SK-N-SH (cell line): Measurements from ENCODE around the gene CASQ1. TPM values are rescaled to one million over a fixed set of nuclear protein-coding genes. Genes with fewer than 3 reads are reported as not detected.

Experiments used
- CTCF ChIA-PET: fragments of 300-600, 350-600 bp; formaldehyde crosslinking; extraction: SDS; loops from one replicate; lab custom pipeline; 2021; lab: Yijun Ruan, JAX
- POLR2A ChIA-PET: fragments of 350-600 bp; sonication (Branson Sonifier 250); formaldehyde crosslinking; extraction: SDS; loops from one replicate; lab custom pipeline; 2020; ENCODE audit warnings: antibody characterized with exemption, inconsistent platforms; lab: Yijun Ruan, JAX
- DNase-seq: peaks from one replicate; pipeline ENCODE4 v3.0.0; 2012
- H2AFZ ChIP-seq: fragments of 200-600 bp; sonication (generic); 2 replicates; pipeline ENCODE4 v1.8.1; 2016; ENCODE audit warnings: antibody characterized with exemption, mild to moderate bottlenecking, low read depth
- H3F3A ChIP-seq: fragments of 200-600 bp; sonication (generic); replicated peaks from 2 replicates; pipeline ENCODE3; 2016; ENCODE audit warnings: antibody characterized with exemption, mild to moderate bottlenecking; ENCODE audit not compliant: insufficient read depth
- H3K27ac ChIP-seq, 2 experiments: fragments of 200-500 bp in 1 of 2; fragments of 200-600 bp in 1 of 2; sonication (Bioruptor generic) in 1 of 2; sonication (generic), shearing (Covaris generic) in 1 of 2; 2 replicates each; pipeline versions ENCODE4 v1.5.1 to v1.6.1; 2014 to 2016; ENCODE audit warnings: low read depth in 2 of 2, inconsistent platforms in 1 of 2, low read length in 1 of 2, mild to moderate bottlenecking in 1 of 2, mixed read lengths in 1 of 2
- H3K27me3 ChIP-seq: fragments of 200-600 bp; sonication (generic), shearing (Covaris generic); 2 replicates; pipeline ENCODE4 v1.6.1; 2016; ENCODE audit warnings: mixed run types; ENCODE audit not compliant: insufficient read depth
- H3K36me3 ChIP-seq, 2 experiments: fragments of 200-500 bp in 1 of 2; fragments of 200-600 bp in 1 of 2; sonication (Bioruptor generic) in 1 of 2; sonication (generic) in 1 of 2; replicated peaks in 1 of 2; 2 replicates each; pipeline versions ENCODE3 to v1.5.1; 2014 to 2016; ENCODE audit warnings: low read length in 1 of 2, mild to moderate bottlenecking in 1 of 2; ENCODE audit not compliant: insufficient read depth in 2 of 2, control insufficient read depth in 1 of 2
- H3K4me1 ChIP-seq, 2 experiments: fragments of 200-500 bp in 1 of 2; fragments of 200-600 bp in 1 of 2; sonication (Bioruptor generic) in 1 of 2; sonication (generic), shearing (Covaris generic) in 1 of 2; 2 replicates each; pipeline versions ENCODE4 v1.5.1 to v1.6.1; 2014 to 2016; ENCODE audit warnings: low read depth in 1 of 2, low read length in 1 of 2, mixed run types in 1 of 2; ENCODE audit not compliant: insufficient read depth in 2 of 2, control insufficient read depth in 1 of 2
- H3K4me2 ChIP-seq: fragments of 200-600 bp; sonication (generic), shearing (Covaris generic); 2 replicates; pipeline ENCODE4 v1.6.1; 2017; ENCODE audit warnings: mixed run types
- H3K4me3 ChIP-seq, 2 experiments: fragments of 200-500 bp in 1 of 2; fragments of 200-600 bp in 1 of 2; sonication (Bioruptor generic) in 1 of 2; sonication (generic), shearing (Covaris generic) in 1 of 2; 2 replicates each; pipeline versions ENCODE4 v1.5.1 to v1.8.1; 2014 to 2016; ENCODE audit warnings: low read depth in 2 of 2, inconsistent platforms in 1 of 2, low read length in 1 of 2, mild to moderate bottlenecking in 1 of 2, mixed read lengths in 1 of 2, moderate library complexity in 1 of 2
- H3K79me2 ChIP-seq: fragments of 200-600 bp; sonication (generic); 2 replicates; pipeline ENCODE4 v1.8.1; 2017; ENCODE audit warnings: mild to moderate bottlenecking; ENCODE audit not compliant: insufficient read depth
- H3K9ac ChIP-seq: fragments of 200-600 bp; sonication (generic); 2 replicates; pipeline ENCODE4 v1.6.1; 2017; ENCODE audit warnings: mixed run types
- H3K9me2 ChIP-seq: fragments of 200-600 bp; sonication (generic); 2 replicates; pipeline ENCODE4 v1.6.1; 2017; ENCODE audit warnings: mixed run types
- H3K9me3 ChIP-seq: fragments of 200-600 bp; sonication (generic); 2 replicates; pipeline ENCODE4 v1.6.1; 2017; ENCODE audit warnings: mixed run types, mild to moderate bottlenecking, moderate library complexity
- H4K20me1 ChIP-seq: fragments of 200-600 bp; sonication (generic); 2 replicates; pipeline ENCODE4 v1.6.1; 2017; ENCODE audit warnings: mild to moderate bottlenecking, mixed run types; ENCODE audit not compliant: insufficient read depth
- CHD2 ChIP-seq: fragments of 150-350 bp; IDR thresholded peaks from 2 replicates; pipeline ENCODE4 v1.6.1; 2018; ENCODE audit warnings: low read length; ENCODE audit not compliant: partially characterized antibody
- ELF1 ChIP-seq: IDR thresholded peaks from 2 replicates; pipeline ENCODE4 v1.4.0; 2012
- EP300 ChIP-seq, 2 experiments: IDR thresholded peaks; 2 replicates each; pipeline versions ENCODE4 v1.4.0 to v1.6.1; 2012; ENCODE audit warnings: borderline replicate concordance in 1 of 2, low read depth in 1 of 2, low read length in 1 of 2
- EZH2phosphoT487 ChIP-seq: fragments of 200-600 bp; sonication (generic); IDR thresholded peaks from 2 replicates; pipeline ENCODE4 v1.6.1; 2017; ENCODE audit warnings: low read depth, mixed run types, mild to moderate bottlenecking, antibody characterized with exemption, moderate library complexity, borderline replicate concordance
- FOXJ3 ChIP-seq: sonication (generic); formaldehyde crosslinking; IDR thresholded peaks from 2 replicates; pipeline ENCODE4 v1.5.1; 2020; ENCODE audit warnings: mild to moderate bottlenecking, missing genetic modification reagents
- GABPA ChIP-seq: IDR thresholded peaks from 2 replicates; pipeline ENCODE4 v1.4.0; 2012; ENCODE audit warnings: low read depth, mild to moderate bottlenecking
- JUND ChIP-seq: IDR thresholded peaks from 2 replicates; pipeline ENCODE4 v1.4.0; 2012
- MEF2A ChIP-seq: IDR thresholded peaks from 2 replicates; pipeline ENCODE4 v1.4.0; 2012; ENCODE audit warnings: low read depth, borderline replicate concordance
- MXI1 ChIP-seq: IDR thresholded peaks from 2 replicates; pipeline ENCODE4 v1.6.1; 2012; ENCODE audit warnings: mild to moderate bottlenecking, low read depth, low read length, improper control_type of control experiment
- NFIC ChIP-seq: IDR thresholded peaks from 2 replicates; pipeline ENCODE4 v1.4.0; 2012; ENCODE audit warnings: borderline replicate concordance
- POLR2AphosphoS5 ChIP-seq: IDR thresholded peaks from 2 replicates; pipeline ENCODE4 v1.6.1; 2012; ENCODE audit warnings: low read depth, low read length
- RAD21 ChIP-seq: IDR thresholded peaks from 2 replicates; pipeline ENCODE4 v1.6.1; 2012; ENCODE audit warnings: mild to moderate bottlenecking, low read length
- RXRA ChIP-seq: IDR thresholded peaks from 2 replicates; pipeline ENCODE4 v1.4.0; 2012; ENCODE audit warnings: low read depth, mild to moderate bottlenecking, borderline replicate concordance
- SMC3 ChIP-seq: IDR thresholded peaks from 2 replicates; pipeline ENCODE4 v1.6.1; 2012; ENCODE audit warnings: low read depth, low read length, improper control_type of control experiment
- TEAD4 ChIP-seq: IDR thresholded peaks from 2 replicates; pipeline ENCODE4 v1.4.0; 2012; ENCODE audit warnings: mild to moderate bottlenecking, borderline replicate concordance; ENCODE audit not compliant: insufficient read depth
- YY1 ChIP-seq: IDR thresholded peaks from 2 replicates; pipeline ENCODE4 v1.4.0; 2012; ENCODE audit warnings: low read depth, mild to moderate bottlenecking
- WGBS: methylation state at CpG from one replicate; pipeline ENCODE4 v1.1.6; 2017; ENCODE audit warnings: low lambda C conversion rate; 5-methylcytosine and 5-hydroxymethylcytosine counted together
- polyA plus RNA-seq, 3 experiments: library from polyadenylated mRNA; depleted of rRNA; stranded (reverse); fragments of >200 nt; gene quantifications; 2 replicates each; pipeline ENCODE4 v1.2.3, GENCODE V29; 2012
- TF ChIP-seq, protein P1 (sequence below): IDR thresholded peaks from 2 replicates; pipeline ENCODE4; 2012
- TF ChIP-seq, protein P2 (sequence below): fragments of 150-350 bp; IDR thresholded peaks from 2 replicates; pipeline ENCODE4 v1.6.1; 2017; ENCODE audit warnings: antibody characterized with exemption, low read length, low read depth, borderline replicate concordance
- TF ChIP-seq, protein P3 (sequence below): fragments of 200-600 bp; sonication (generic); IDR thresholded peaks from 2 replicates; pipeline ENCODE4 v1.6.1; 2017; ENCODE audit warnings: antibody characterized with exemption, mild to moderate bottlenecking, moderate library complexity
- TF ChIP-seq, protein P4 (sequence below): IDR thresholded peaks from 2 replicates; pipeline ENCODE4 v1.4.0; 2012; ENCODE audit warnings: low read depth, borderline replicate concordance

Gene CASQ1
- polyA plus RNA-seq, 1 of the 3 experiments (the other 2 are of a cell fraction), result 0.08 TPM

DNA sequence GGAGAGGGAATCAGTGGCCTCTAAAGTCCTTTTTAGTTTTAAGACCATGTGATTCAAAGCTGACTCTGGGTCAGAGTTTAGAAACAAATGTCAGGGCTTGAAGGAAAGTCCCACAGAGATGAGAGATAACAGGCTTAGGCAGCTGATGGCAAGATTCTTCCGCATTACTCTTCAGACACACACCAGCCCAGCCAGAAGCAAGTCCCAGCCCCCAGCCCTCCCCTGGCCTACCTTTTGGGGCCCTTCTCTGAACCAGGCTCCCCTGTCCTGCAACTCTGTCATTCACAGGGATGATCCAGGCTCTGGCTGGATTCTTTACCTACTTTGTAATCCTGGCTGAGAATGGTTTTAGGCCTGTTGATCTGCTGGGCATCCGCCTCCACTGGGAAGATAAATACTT lies 13.1 kb upstream of the CASQ1 start:
- Histone ChIP-seq H2AFZ (no peak overlapping the region), H3K4me2 (no peak overlapping the region), H3K9me2 (no peaks in the 10 kb centered on the region), H3K79me2 (no peaks in the 10 kb centered on the region), H3K4me1 (no peaks in the 10 kb centered on the region), H3K4me3 (no peak overlapping the region), H4K20me1 (no peaks in the 10 kb centered on the region), H3K36me3 (no peaks in the 10 kb centered on the region), H3K9me3 (no peaks in the 10 kb centered on the region), H3K9ac (no peak overlapping the region), H3K27me3 (no peaks in the 10 kb centered on the region; the same call in 1 of the 2 replicates), H3F3A (no peaks in the 10 kb centered on the region), H3K27ac (no peak overlapping the region)
- ChIA-PET CTCF (no interaction called here), POLR2A (no interaction called here)
- no peak for DNase-seq
- WGBS, result 78% methylated on average over 2 of the region's 2 CpGs
- TF ChIP-seq MXI1 (no peak), EP300 (IDR thresholded peaks at IDR 0.05; ENCODE audit: borderline replicate concordance in 1 of 2, low read depth in 1 of 2, low read length in 1 of 2) (no peak), CHD2 (no peak), FOXJ3 (CRISPR knock-in tag) (no peak), JUND (no peak), YY1 (no peak), TEAD4 (no peak), EZH2phosphoT487 (no peak), ELF1 (no peak), RXRA (no peak), MEF2A (no peak), RAD21 (no peak), GABPA (no peak), SMC3 (no peak), NFIC (no peak), POLR2AphosphoS5 (no peak)
- TF ChIP-seq, protein P1, sequence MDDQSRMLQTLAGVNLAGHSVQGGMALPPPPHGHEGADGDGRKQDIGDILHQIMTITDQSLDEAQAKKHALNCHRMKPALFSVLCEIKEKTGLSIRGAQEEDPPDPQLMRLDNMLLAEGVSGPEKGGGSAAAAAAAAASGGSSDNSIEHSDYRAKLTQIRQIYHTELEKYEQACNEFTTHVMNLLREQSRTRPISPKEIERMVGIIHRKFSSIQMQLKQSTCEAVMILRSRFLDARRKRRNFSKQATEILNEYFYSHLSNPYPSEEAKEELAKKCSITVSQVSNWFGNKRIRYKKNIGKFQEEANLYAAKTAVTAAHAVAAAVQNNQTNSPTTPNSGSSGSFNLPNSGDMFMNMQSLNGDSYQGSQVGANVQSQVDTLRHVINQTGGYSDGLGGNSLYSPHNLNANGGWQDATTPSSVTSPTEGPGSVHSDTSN, result no peak
- TF ChIP-seq, protein P2, sequence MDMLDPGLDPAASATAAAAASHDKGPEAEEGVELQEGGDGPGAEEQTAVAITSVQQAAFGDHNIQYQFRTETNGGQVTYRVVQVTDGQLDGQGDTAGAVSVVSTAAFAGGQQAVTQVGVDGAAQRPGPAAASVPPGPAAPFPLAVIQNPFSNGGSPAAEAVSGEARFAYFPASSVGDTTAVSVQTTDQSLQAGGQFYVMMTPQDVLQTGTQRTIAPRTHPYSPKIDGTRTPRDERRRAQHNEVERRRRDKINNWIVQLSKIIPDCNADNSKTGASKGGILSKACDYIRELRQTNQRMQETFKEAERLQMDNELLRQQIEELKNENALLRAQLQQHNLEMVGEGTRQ, result no peak
- TF ChIP-seq, protein P3, sequence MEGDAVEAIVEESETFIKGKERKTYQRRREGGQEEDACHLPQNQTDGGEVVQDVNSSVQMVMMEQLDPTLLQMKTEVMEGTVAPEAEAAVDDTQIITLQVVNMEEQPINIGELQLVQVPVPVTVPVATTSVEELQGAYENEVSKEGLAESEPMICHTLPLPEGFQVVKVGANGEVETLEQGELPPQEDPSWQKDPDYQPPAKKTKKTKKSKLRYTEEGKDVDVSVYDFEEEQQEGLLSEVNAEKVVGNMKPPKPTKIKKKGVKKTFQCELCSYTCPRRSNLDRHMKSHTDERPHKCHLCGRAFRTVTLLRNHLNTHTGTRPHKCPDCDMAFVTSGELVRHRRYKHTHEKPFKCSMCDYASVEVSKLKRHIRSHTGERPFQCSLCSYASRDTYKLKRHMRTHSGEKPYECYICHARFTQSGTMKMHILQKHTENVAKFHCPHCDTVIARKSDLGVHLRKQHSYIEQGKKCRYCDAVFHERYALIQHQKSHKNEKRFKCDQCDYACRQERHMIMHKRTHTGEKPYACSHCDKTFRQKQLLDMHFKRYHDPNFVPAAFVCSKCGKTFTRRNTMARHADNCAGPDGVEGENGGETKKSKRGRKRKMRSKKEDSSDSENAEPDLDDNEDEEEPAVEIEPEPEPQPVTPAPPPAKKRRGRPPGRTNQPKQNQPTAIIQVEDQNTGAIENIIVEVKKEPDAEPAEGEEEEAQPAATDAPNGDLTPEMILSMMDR, result no peak
- TF ChIP-seq, protein P4, sequence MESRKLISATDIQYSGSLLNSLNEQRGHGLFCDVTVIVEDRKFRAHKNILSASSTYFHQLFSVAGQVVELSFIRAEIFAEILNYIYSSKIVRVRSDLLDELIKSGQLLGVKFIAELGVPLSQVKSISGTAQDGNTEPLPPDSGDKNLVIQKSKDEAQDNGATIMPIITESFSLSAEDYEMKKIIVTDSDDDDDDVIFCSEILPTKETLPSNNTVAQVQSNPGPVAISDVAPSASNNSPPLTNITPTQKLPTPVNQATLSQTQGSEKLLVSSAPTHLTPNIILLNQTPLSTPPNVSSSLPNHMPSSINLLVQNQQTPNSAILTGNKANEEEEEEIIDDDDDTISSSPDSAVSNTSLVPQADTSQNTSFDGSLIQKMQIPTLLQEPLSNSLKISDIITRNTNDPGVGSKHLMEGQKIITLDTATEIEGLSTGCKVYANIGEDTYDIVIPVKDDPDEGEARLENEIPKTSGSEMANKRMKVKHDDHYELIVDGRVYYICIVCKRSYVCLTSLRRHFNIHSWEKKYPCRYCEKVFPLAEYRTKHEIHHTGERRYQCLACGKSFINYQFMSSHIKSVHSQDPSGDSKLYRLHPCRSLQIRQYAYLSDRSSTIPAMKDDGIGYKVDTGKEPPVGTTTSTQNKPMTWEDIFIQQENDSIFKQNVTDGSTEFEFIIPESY, result no peak
